ENCODE measurements around the gene WDR64.

DNA sequence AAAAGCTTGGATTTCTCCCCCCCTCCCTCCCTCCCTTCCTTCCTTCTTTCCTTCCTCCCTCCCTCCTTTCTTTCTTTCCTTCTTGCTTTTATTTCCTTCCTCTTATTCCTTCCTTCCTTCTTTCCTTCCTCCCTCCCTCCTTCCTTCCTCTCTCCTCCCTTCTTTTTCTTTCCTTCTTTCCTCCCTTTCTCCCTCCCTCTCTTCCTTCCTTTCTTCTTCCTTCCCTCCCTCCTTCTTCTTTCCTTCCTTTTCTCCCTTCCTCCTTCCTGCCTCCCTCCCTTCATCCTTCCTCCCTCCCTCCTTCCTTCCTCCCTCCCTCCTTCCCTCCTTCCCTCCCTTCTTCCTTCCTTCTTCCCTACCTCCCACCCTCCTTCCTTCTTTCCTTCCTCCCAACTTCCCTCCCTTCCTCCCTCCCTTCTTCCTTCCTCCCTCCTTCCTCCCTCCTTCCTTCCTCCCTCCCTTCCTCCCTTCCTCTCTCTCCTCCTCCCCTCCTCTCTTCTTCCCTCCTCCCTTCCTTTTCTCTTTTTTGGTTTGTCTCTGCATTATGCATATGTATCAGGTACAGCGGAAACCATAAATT lies 22.8 kb downstream of the WDR64 start:
- TF ChIP-seq, protein P1, sequence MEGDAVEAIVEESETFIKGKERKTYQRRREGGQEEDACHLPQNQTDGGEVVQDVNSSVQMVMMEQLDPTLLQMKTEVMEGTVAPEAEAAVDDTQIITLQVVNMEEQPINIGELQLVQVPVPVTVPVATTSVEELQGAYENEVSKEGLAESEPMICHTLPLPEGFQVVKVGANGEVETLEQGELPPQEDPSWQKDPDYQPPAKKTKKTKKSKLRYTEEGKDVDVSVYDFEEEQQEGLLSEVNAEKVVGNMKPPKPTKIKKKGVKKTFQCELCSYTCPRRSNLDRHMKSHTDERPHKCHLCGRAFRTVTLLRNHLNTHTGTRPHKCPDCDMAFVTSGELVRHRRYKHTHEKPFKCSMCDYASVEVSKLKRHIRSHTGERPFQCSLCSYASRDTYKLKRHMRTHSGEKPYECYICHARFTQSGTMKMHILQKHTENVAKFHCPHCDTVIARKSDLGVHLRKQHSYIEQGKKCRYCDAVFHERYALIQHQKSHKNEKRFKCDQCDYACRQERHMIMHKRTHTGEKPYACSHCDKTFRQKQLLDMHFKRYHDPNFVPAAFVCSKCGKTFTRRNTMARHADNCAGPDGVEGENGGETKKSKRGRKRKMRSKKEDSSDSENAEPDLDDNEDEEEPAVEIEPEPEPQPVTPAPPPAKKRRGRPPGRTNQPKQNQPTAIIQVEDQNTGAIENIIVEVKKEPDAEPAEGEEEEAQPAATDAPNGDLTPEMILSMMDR (IDR thresholded peaks at IDR 0.05; ENCODE audit: low read length): no peak
- no peak for TF ChIP-seq EZH2 (IDR thresholded peaks at IDR 0.05; ENCODE audit: borderline replicate concordance, low read length)
